A673 (cell line): Measurements from ENCODE around the gene CENPH. TPM values are rescaled to one million over a fixed set of nuclear protein-coding genes. Genes with fewer than 3 reads are reported as not detected.

ENCODE experiments used
- BruUV-seq: library from RNA; stranded (reverse); fragments of 400-500 nt; replicated peaks from 2 replicates; lab custom pipeline; 2021; lab: Mats Ljungman, UMichigan
- CTCF ChIA-PET: fragments of 300-600 bp; sonication (Branson Sonifier 250); formaldehyde crosslinking; loops from one replicate; lab custom pipeline; 2022; ENCODE audit warnings: antibody characterized with exemption; lab: Charles Lee
- POLR2A ChIA-PET: fragments of 300-600 bp; sonication (Branson Sonifier 250); formaldehyde crosslinking; loops from one replicate; lab custom pipeline; 2022; ENCODE audit warnings: antibody characterized with exemption; ENCODE audit not compliant: low non-redundant PET; lab: Charles Lee
- DNase-seq: peaks from one replicate; pipeline ENCODE4 v3.0.0-alpha.2; 2015; ENCODE audit warnings: low spot score
- H3K27ac ChIP-seq: fragments of 200-600 bp; sonication (generic); 2 replicates; pipeline ENCODE4 v1.5.1; 2016; ENCODE audit warnings: mixed run types, low read depth, mild to moderate bottlenecking, mixed read lengths, antibody characterized with exemption, low read length; ENCODE audit not compliant: poor library complexity, severe bottlenecking
- H3K27me3 ChIP-seq: fragments of 200-600 bp; sonication (generic); replicated peaks from 2 replicates; pipeline ENCODE4 v1.6.1; 2017; ENCODE audit warnings: mixed run types, low read depth, mild to moderate bottlenecking, mixed read lengths, antibody characterized with exemption, low read length; ENCODE audit not compliant: insufficient read depth, poor library complexity
- H3K36me3 ChIP-seq: fragments of 200-600 bp; sonication (generic); 2 replicates; pipeline ENCODE4 v1.6.1; 2016; ENCODE audit warnings: mixed run types, mild to moderate bottlenecking, mixed read lengths, antibody characterized with exemption, low read length; ENCODE audit not compliant: insufficient read depth, poor library complexity, severe bottlenecking
- H3K4me1 ChIP-seq: fragments of 200-600 bp; sonication (generic); 2 replicates; pipeline ENCODE4 v1.6.1; 2017; ENCODE audit warnings: mixed run types, mild to moderate bottlenecking, mixed read lengths, antibody characterized with exemption, low read length; ENCODE audit not compliant: insufficient read depth, poor library complexity, severe bottlenecking
- H3K4me3 ChIP-seq: fragments of 200-600 bp; sonication (generic); 2 replicates; pipeline ENCODE4 v1.5.1; 2016; ENCODE audit warnings: low read depth, mixed run types, mild to moderate bottlenecking, mixed read lengths, low read length; ENCODE audit not compliant: poor library complexity, severe bottlenecking
- H3K9me3 ChIP-seq: fragments of 200-600 bp; sonication (generic); 2 replicates; pipeline ENCODE4 v1.6.1; 2016; ENCODE audit warnings: mixed run types, low read depth, mild to moderate bottlenecking, mixed read lengths, antibody characterized with exemption, low read length; ENCODE audit not compliant: poor library complexity, severe bottlenecking
- EZH2 ChIP-seq: fragments of 200-600 bp; sonication (generic); IDR thresholded peaks from 2 replicates; pipeline ENCODE4 v1.6.1; 2017; ENCODE audit warnings: borderline replicate concordance, low read depth, mild to moderate bottlenecking, mixed read lengths, antibody characterized with exemption, low read length; ENCODE audit not compliant: poor library complexity, severe bottlenecking
- intact Hi-C: fragments of 100-400 bp; cut with micrococcal nuclease; formaldehyde crosslinking; loops from one replicate; pipeline ENCODE4 v1.10.0; 2022; ENCODE audit not compliant: unreplicated experiment
- total RNA-seq: library from RNA; stranded (reverse); gene quantifications from 2 replicates; pipeline ENCODE4 v1.2.3, GENCODE V29; 2021
- TF ChIP-seq, protein P1 (sequence below): fragments of 300-800, 200-600 bp; sonication (generic); conservative IDR thresholded peaks from 2 replicates; pipeline ENCODE4 v1.5.1; 2017; ENCODE audit warnings: low read depth, mild to moderate bottlenecking, antibody characterized with exemption, low read length, moderate library complexity, mixed read lengths

Gene CENPH
- total RNA-seq, 1 experiment from 2014 or later = 56.9 TPM

- BruUV-seq = no TSS peak
- DNase-seq = no peak
- ChIA-PET POLR2A (no interaction called here), CTCF (no interaction called here)
- intact Hi-C loops = no loop called here
- H3K4me1 ChIP-seq = no peaks in the 10 kb centered on the region
- no peak overlapping the region for H3K4me3 ChIP-seq
- no peak overlapping the region for H3K27ac ChIP-seq
- peaks cover 8% of the 10 kb centered on the region for H3K36me3 ChIP-seq
- no peaks in the 10 kb centered on the region for H3K9me3 ChIP-seq
- no peaks in the 10 kb centered on the region for H3K27me3 ChIP-seq
- TF ChIP-seq, protein P1, sequence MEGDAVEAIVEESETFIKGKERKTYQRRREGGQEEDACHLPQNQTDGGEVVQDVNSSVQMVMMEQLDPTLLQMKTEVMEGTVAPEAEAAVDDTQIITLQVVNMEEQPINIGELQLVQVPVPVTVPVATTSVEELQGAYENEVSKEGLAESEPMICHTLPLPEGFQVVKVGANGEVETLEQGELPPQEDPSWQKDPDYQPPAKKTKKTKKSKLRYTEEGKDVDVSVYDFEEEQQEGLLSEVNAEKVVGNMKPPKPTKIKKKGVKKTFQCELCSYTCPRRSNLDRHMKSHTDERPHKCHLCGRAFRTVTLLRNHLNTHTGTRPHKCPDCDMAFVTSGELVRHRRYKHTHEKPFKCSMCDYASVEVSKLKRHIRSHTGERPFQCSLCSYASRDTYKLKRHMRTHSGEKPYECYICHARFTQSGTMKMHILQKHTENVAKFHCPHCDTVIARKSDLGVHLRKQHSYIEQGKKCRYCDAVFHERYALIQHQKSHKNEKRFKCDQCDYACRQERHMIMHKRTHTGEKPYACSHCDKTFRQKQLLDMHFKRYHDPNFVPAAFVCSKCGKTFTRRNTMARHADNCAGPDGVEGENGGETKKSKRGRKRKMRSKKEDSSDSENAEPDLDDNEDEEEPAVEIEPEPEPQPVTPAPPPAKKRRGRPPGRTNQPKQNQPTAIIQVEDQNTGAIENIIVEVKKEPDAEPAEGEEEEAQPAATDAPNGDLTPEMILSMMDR = no peak
- TF ChIP-seq EZH2 = no peak
Measured at GRCh38 chr5:69245031-69245430, 55.6 kb downstream of the CENPH start.

DNA sequence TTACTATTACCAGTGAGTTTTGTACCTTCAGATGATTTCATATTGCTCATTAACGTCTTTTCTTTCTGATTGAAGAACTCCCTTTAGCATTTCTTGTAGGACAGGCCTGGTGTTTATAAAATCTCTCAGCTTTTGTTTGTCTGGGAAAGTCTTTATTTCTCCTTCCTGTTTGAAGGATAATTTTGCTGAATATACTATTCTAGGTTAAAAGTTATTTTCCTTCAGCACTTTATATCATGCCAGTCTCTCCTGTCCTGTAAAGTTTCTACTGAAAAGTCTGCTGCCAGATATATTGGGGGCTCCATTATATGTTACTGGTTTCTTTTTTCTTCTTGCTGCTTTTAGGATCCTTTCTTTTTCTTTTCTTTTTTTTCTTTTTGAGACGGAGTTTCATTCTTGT is 58.6 kb downstream of the CENPH start:
- no peaks in the 10 kb centered on the region for H3K4me1 ChIP-seq
- no peak for TF ChIP-seq EZH2
- TF ChIP-seq, protein P1 = no peak
- H3K36me3 ChIP-seq = no peaks in the 10 kb centered on the region
- intact Hi-C loops = no loop called here
- CTCF ChIA-PET = no interaction called here
- POLR2A ChIA-PET = no interaction called here
- no TSS peak for BruUV-seq
- H3K9me3 ChIP-seq = no peaks in the 10 kb centered on the region
- H3K27ac ChIP-seq = no peak overlapping the region
- no peaks in the 10 kb centered on the region for H3K27me3 ChIP-seq
- H3K4me3 ChIP-seq = no peak overlapping the region
- no peak for DNase-seq

GRCh38 chr5:69250593-69250992 is 61.2 kb downstream of the CENPH start:
- no TSS peak for BruUV-seq
- DNase-seq = no peak
- Histone ChIP-seq H3K27me3 (no peaks in the 10 kb centered on the region), H3K9me3 (no peaks in the 10 kb centered on the region), H3K4me3 (no peak overlapping the region), H3K4me1 (no peaks in the 10 kb centered on the region), H3K27ac (no peak overlapping the region), H3K36me3 (no peaks in the 10 kb centered on the region)
- ChIA-PET CTCF (no interaction called here), POLR2A (no interaction called here)
- intact Hi-C loops = no loop called here
- TF ChIP-seq EZH2 = no peak
- TF ChIP-seq, protein P1 = no peak
